HepG2 (cell line): ENCODE data around the gene ING1. TPM values are rescaled to one million over a fixed set of nuclear protein-coding genes. Genes with fewer than 3 reads are reported as not detected.

Source experiments
- CAMTA2 ChIP-seq: sonication (generic); formaldehyde crosslinking; IDR thresholded peaks from 2 replicates; pipeline ENCODE4 v1.4.0; 2020; ENCODE audit warnings: mild to moderate bottlenecking, missing genetic modification reagents, borderline replicate concordance
- CEBPG ChIP-seq: IDR thresholded peaks from 2 replicates; pipeline ENCODE4 v1.6.1; 2016
- ESRRA ChIP-seq: sonication (generic); formaldehyde crosslinking; IDR thresholded peaks from 2 replicates; pipeline ENCODE4 v1.5.1; 2020; ENCODE audit warnings: mild to moderate bottlenecking, low read depth, missing genetic modification reagents
- HMG20B ChIP-seq: conservative IDR thresholded peaks from 2 replicates; pipeline ENCODE4 v1.6.1; 2016; ENCODE audit warnings: missing genetic modification reagents, missing compliant biosample characterization
- MAFF ChIP-seq: IDR thresholded peaks from 2 replicates; pipeline ENCODE4 v1.6.1; 2011; ENCODE audit warnings: low read depth, low read length, improper control_type of control experiment
- MAFK ChIP-seq, 2 experiments: IDR thresholded peaks in 1 of 2; conservative IDR thresholded peaks in 1 of 2; 2 replicates each; pipeline ENCODE4 v1.6.1; 2011; ENCODE audit warnings: improper control_type of control experiment in 2 of 2, low read length in 2 of 2
- MZF1 ChIP-seq: sonication (generic); formaldehyde crosslinking; IDR thresholded peaks from 2 replicates; pipeline ENCODE4 v1.8.1; 2023; ENCODE audit warnings: mild to moderate bottlenecking, missing genetic modification reagents, borderline replicate concordance
- RAD21 ChIP-seq: fragments of 450-650 bp; formaldehyde crosslinking; IDR thresholded peaks from 2 replicates; pipeline ENCODE4 v1.5.0; 2020; ENCODE audit warnings: mild to moderate bottlenecking
- RELA ChIP-seq: sonication (generic); formaldehyde crosslinking; IDR thresholded peaks from 2 replicates; pipeline ENCODE4 v1.4.0; 2020; ENCODE audit warnings: missing genetic modification reagents
- SMC3 ChIP-seq: IDR thresholded peaks from 2 replicates; pipeline ENCODE4 v1.6.1; 2011; ENCODE audit warnings: low read length, improper control_type of control experiment
- SP1 ChIP-seq, 2 experiments: fragments of 450-650 bp in 1 of 2; sonication (generic) in 1 of 2; formaldehyde crosslinking in 1 of 2; IDR thresholded peaks; 2 replicates each; pipeline versions ENCODE4 v1.4.0 to v1.6.1; 2016 to 2020; ENCODE audit warnings: missing genetic modification reagents in 1 of 2
- STAG1 ChIP-seq: sonication (generic); formaldehyde crosslinking; IDR thresholded peaks from 2 replicates; pipeline ENCODE4 v1.4.0; 2020; ENCODE audit warnings: missing genetic modification reagents
- TOE1 ChIP-seq: sonication (generic); formaldehyde crosslinking; IDR thresholded peaks from 2 replicates; pipeline ENCODE4 v1.4.0; 2020; ENCODE audit warnings: mild to moderate bottlenecking, missing genetic modification reagents
- XRCC5 ChIP-seq: fragments of 200-400 bp; formaldehyde crosslinking; optimal IDR thresholded peaks from 2 replicates; pipeline ENCODE3; 2017; ENCODE audit warnings: mild to moderate bottlenecking, low read length
- YY1 ChIP-seq: IDR thresholded peaks from 2 replicates; pipeline ENCODE4 v1.6.1; 2011; ENCODE audit warnings: low read length, low read depth, moderate library complexity, mild to moderate bottlenecking; ENCODE audit not compliant: insufficient read depth, insufficient replicate concordance
- ZNF142 ChIP-seq: sonication (generic); formaldehyde crosslinking; IDR thresholded peaks from 2 replicates; pipeline ENCODE4 v1.4.0; 2020; ENCODE audit warnings: missing genetic modification reagents
- ZNF207 ChIP-seq: fragments of 450-650 bp; IDR thresholded peaks from 2 replicates; pipeline ENCODE4 v1.6.1; 2016; ENCODE audit warnings: antibody characterized with exemption, borderline replicate concordance
- ZNF530 ChIP-seq: sonication (generic); formaldehyde crosslinking; IDR thresholded peaks from 2 replicates; pipeline ENCODE4 v1.5.0; 2020; ENCODE audit warnings: low read depth, mild to moderate bottlenecking, missing genetic modification reagents
- ZNF792 ChIP-seq: IDR thresholded peaks from 2 replicates; pipeline ENCODE4 v1.6.1; 2016
- ZUFSP ChIP-seq: sonication (generic); formaldehyde crosslinking; IDR thresholded peaks from 2 replicates; pipeline ENCODE4 v1.9.0; 2021; ENCODE audit warnings: missing genetic modification reagents, mild to moderate bottlenecking, borderline replicate concordance
- ZZZ3 ChIP-seq: sonication (generic); formaldehyde crosslinking; IDR thresholded peaks from 2 replicates; pipeline ENCODE4 v1.4.0; 2020; ENCODE audit warnings: missing genetic modification reagents, mild to moderate bottlenecking, borderline replicate concordance
- polyA plus RNA-seq, 8 experiments: library from polyadenylated mRNA; depleted of rRNA in 3 of 8; stranded (reverse) in 7 of 8; unstranded in 1 of 8; fragments of >200 nt; fragmentation: Illumina TruSeq in 4 of 8; extraction: Trizol in 4 of 8; gene quantifications; 2 replicates each; pipeline versions ENCODE4 v1.2.1 to v1.2.3, GENCODE V29; 2011 to 2016; ENCODE audit warnings: low read depth in 4 of 8, missing spikeins in 1 of 8, mixed read lengths in 1 of 8; ENCODE audit not compliant: insufficient read depth in 1 of 8
- total RNA-seq, 5 experiments: library from RNA; depleted of rRNA; stranded (reverse); fragments of >200 nt; fragmentation: Illumina TruSeq; extraction: Trizol; gene quantifications; 2 replicates each; pipeline ENCODE4 v1.2.3, GENCODE V29; 2016; ENCODE audit warnings: low read depth in 1 of 5
- TF ChIP-seq, protein P1 (sequence below): sonication (generic); formaldehyde crosslinking; IDR thresholded peaks from 2 replicates; pipeline ENCODE4 v1.5.1; 2020; ENCODE audit warnings: missing genetic modification reagents, mild to moderate bottlenecking, borderline replicate concordance
- TF ChIP-seq, protein P2 (sequence below): IDR thresholded peaks from 2 replicates; pipeline ENCODE4 v1.6.1; 2016; ENCODE audit warnings: mild to moderate bottlenecking, missing biosample characterization, missing genetic modification reagents

Gene ING1
- total and polyA plus RNA-seq, 2 of the 13 experiments (the other 11 are each of a cell fraction or from before 2014, with no cell fraction given): 8.1 to 16.1 TPM

GRCh38 chr13:110680852-110681251, 32.6 kb upstream of the ING1 start (continued):
- TF ChIP-seq, protein P1, sequence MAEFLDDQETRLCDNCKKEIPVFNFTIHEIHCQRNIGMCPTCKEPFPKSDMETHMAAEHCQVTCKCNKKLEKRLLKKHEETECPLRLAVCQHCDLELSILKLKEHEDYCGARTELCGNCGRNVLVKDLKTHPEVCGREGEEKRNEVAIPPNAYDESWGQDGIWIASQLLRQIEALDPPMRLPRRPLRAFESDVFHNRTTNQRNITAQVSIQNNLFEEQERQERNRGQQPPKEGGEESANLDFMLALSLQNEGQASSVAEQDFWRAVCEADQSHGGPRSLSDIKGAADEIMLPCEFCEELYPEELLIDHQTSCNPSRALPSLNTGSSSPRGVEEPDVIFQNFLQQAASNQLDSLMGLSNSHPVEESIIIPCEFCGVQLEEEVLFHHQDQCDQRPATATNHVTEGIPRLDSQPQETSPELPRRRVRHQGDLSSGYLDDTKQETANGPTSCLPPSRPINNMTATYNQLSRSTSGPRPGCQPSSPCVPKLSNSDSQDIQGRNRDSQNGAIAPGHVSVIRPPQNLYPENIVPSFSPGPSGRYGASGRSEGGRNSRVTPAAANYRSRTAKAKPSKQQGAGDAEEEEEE (CRISPR knock-in tag): no peak
- TF ChIP-seq ZNF207 (no peak), STAG1 (CRISPR knock-in tag) (peak; percentile 47), ZNF792 (CRISPR knock-in tag) (no peak), CAMTA2 (CRISPR knock-in tag) (no peak), ZNF530 (CRISPR knock-in tag) (no peak), RAD21 (peak; percentile 49; the same call in 1 of the 2 replicates), ZUFSP (CRISPR knock-in tag) (no peak), ESRRA (CRISPR knock-in tag) (no peak), MAFK (conservative IDR thresholded peaks at IDR 0.05 in 1 of 2, IDR thresholded peaks at IDR 0.05 in 1 of 2; ENCODE audit: low read length in 2 of 2) (peak in 1 of 2 experiments; percentile 33; a peak in 1 of 4 replicates), YY1 (no peak), MZF1 (no peak), ZZZ3 (no peak), HMG20B (CRISPR knock-in tag) (no peak), ZNF142 (CRISPR knock-in tag) (no peak), XRCC5 (peak; percentile 38), CEBPG (CRISPR knock-in tag) (no peak), TOE1 (no peak), MAFF (peak; percentile 25; the same call in 1 of the 2 replicates), SP1 (IDR thresholded peaks at IDR 0.05) (no peak), SP1 (CRISPR knock-in tag; IDR thresholded peaks at IDR 0.05) (no peak), RELA (CRISPR knock-in tag) (no peak), SMC3 (peak; percentile 12; the same call in 1 of the 2 replicates)
- TF ChIP-seq, protein P2, sequence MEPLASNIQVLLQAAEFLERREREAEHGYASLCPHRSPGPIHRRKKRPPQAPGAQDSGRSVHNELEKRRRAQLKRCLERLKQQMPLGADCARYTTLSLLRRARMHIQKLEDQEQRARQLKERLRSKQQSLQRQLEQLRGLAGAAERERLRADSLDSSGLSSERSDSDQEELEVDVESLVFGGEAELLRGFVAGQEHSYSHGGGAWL: no peak
